Lower leg skin (tissue), 4 donors: ENCODE results near the gene TGFBI. TPM values are rescaled to one million over a fixed set of nuclear protein-coding genes. Genes with fewer than 3 reads are reported as not detected.

Experiments
- DNase-seq, 2 donors: peaks; one replicate each; pipeline ENCODE4 v3.0.0-alpha.2; 2019; ENCODE audit warnings: low spot score in 2 of 2
- H3K4me3 ChIP-seq: fragments of 200-600 bp; sonication (generic); 2 replicates; pipeline ENCODE4 v1.5.1; 2017; ENCODE audit warnings: mild to moderate bottlenecking, low read depth; ENCODE audit not compliant: poor library complexity, severe bottlenecking
- CTCF ChIP-seq, 3 donors: fragments of 450-650 bp; IDR thresholded peaks; one replicate each; pipeline ENCODE4 v1.5.1; 2016; ENCODE audit warnings: antibody characterized with exemption in 3 of 3, mild to moderate bottlenecking in 3 of 3, moderate library complexity in 2 of 3
- POLR2A ChIP-seq, 2 donors: fragments of 450-650 bp; IDR thresholded peaks; one replicate each; pipeline ENCODE4 v1.6.1; 2016 to 2017; ENCODE audit warnings: antibody characterized with exemption in 2 of 2, mild to moderate bottlenecking in 1 of 2, moderate library complexity in 1 of 2
- WGBS, 2 donors: methylation state at CpG; one replicate each; pipeline ENCODE4 v1.1.5; 2018; 5-methylcytosine and 5-hydroxymethylcytosine counted together
- intact Hi-C: fragments of 100-400 bp; cut with DNase I; formaldehyde crosslinking; loops from one replicate; pipeline ENCODE4 v1.15.0; 2023; ENCODE audit warnings: low total_unique reads
- total RNA-seq, 4 donors: library from RNA; depleted of rRNA; stranded (reverse); fragments of >200 nt; gene quantifications; one replicate each; pipeline ENCODE4 v1.1.0, GENCODE V29; 2016

The TGFBI gene
- total RNA-seq, 4 donors from 2014 or later: 312 to 829 (median 484) TPM

- intact Hi-C loops: no loop called here
- no peak overlapping the region for H3K4me3 ChIP-seq
- WGBS, 2 donors: 33 to 36% methylated on average over 5 of the region's 5 CpGs
- TF ChIP-seq POLR2A (IDR thresholded peaks at IDR 0.05) (no peak), CTCF (IDR thresholded peaks at IDR 0.05) (no peak)
- peak; percentile 59 to 73 for DNase-seq
Observed at GRCh38 chr5:136033848-136034247, 5.1 kb downstream of the TGFBI start.

DNA sequence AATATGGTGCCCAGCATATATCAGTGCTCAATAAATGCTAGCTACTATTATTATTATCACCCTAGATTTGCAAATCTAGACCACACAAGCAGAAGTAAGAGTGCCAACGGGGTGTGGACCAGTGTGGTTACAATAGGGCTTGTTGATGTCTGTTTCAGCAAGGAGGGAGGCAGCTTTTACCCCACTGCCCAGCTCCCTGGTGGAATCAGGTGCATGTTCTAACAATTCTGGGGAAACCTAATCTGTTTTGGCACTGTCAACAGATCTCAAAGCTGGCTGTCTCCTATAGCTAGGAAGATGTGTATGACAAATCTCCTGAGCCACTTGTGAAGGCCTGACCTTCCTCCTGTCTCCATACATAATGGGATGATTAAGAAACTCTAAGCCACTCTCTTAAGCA is 5.7 kb downstream of the TGFBI start:
- WGBS, 2 donors: 24 to 60% methylated on average over 1 of the region's 1 CpG

DNA sequence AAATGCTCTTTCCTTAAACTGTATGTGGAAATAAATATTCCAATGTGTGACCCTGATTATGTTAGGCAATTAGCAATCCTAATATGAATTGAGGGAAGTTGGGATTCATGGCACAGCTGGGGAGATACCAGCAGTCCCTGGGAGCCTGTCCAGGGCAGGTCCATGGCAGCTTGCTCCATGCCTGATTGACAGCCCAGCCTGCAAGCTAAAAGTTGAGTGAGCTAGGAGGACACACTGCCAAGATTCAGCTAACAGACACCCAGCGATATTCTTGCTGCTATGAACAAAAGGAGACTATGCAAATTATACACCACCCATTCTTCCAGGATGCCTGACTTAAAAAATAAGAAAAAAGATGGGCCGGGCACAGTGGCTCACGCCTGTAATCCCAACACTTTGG is 6.2 kb downstream of the TGFBI start:
- intact Hi-C loops: no loop called here
- no peak for TF ChIP-seq CTCF (IDR thresholded peaks at IDR 0.05)
- TF ChIP-seq POLR2A (IDR thresholded peaks at IDR 0.05): no peak
- peak in 1 of 2 donors; percentile 65 for DNase-seq
- 58% methylated on average over 3 of the region's 3 CpGs for WGBS, 2 donors
- no peak overlapping the region for H3K4me3 ChIP-seq

More for the DNA sequence above, 5.7 kb downstream of the TGFBI start:
- DNase-seq: peak in 1 of 2 donors; percentile 77
- intact Hi-C loops: no loop called here
- no peak overlapping the region for H3K4me3 ChIP-seq
- no peak for TF ChIP-seq POLR2A (IDR thresholded peaks at IDR 0.05)
- no peak for TF ChIP-seq CTCF (IDR thresholded peaks at IDR 0.05)

DNA sequence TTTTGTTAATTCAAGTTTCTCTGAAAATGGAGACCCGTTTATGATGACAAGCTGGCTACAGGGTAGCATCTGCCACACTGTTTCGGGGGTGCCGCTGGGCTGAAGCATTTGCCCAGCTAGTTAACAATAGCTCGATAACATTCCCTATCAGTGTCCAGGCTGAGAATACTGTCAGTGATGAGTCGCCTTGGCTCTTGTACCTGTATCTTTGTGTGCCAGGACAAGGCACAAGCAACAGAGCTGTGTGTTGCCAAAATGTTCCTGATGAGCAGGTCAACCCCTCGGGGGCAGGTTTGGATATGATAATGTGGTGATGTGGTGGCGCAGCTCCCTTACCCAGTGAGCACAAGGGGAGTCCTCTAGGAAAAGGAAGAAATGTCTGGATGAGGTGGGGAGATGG is 7.0 kb downstream of the TGFBI start:
- peak in 1 of 2 donors; percentile 28 for DNase-seq
- intact Hi-C loops: no loop called here
- TF ChIP-seq CTCF (IDR thresholded peaks at IDR 0.05) (no peak), POLR2A (IDR thresholded peaks at IDR 0.05) (no peak)
- H3K4me3 ChIP-seq: no peak overlapping the region
- 60 to 71% methylated on average over 6 to 7 of the region's 7 CpGs for WGBS, 2 donors

DNA sequence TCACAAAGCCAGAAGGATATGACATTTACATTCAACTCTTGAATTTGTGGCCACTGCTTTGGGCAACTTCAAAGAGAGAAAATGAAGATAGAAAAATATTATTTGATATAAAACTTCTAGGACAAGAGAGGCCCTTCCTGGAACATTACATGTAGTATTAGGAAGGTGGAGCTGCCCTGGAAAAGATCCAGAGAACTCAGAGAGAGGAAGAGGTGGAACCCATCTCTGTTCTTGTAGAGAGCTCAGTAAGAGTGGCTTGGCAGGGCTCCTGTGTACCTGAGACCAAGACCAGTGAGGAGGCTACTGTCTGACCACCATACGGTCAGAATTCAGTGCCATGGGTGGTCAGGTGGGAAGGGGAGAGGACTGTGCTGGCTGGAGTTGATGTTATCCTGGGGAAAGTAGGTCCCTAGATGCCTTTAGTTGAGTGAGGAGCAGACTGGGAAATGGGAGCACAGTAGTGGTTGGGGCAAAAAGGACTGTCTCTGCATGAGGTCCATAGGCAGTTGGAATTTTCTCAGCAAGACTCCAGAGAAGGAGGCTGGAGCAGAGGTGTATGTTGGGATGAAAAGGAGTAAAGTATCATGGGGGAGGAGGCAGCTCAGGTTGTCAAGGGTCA is 7.6 kb downstream of the TGFBI start:
- TF ChIP-seq CTCF (IDR thresholded peaks at IDR 0.05) (no peak), POLR2A (IDR thresholded peaks at IDR 0.05) (no peak)
- no peak overlapping the region for H3K4me3 ChIP-seq
- intact Hi-C loops: no loop called here
- DNase-seq: no peak
- 71 to 88% methylated on average over 1 of the region's 1 CpG for WGBS, 2 donors
